SH-SY5Y (cell line): ENCODE measurements around the gene TUBB4B.

Source experiments
- GATA2 ChIP-seq: IDR thresholded peaks from 2 replicates; pipeline ENCODE4 v1.6.1; 2011; ENCODE audit warnings: mild to moderate bottlenecking, low read depth, low read length
- GATA3 ChIP-seq: IDR thresholded peaks from 2 replicates; pipeline ENCODE4 v1.6.1; 2011; ENCODE audit warnings: low read depth, mild to moderate bottlenecking, low read length, moderate library complexity

The TUBB4B gene

DNA sequence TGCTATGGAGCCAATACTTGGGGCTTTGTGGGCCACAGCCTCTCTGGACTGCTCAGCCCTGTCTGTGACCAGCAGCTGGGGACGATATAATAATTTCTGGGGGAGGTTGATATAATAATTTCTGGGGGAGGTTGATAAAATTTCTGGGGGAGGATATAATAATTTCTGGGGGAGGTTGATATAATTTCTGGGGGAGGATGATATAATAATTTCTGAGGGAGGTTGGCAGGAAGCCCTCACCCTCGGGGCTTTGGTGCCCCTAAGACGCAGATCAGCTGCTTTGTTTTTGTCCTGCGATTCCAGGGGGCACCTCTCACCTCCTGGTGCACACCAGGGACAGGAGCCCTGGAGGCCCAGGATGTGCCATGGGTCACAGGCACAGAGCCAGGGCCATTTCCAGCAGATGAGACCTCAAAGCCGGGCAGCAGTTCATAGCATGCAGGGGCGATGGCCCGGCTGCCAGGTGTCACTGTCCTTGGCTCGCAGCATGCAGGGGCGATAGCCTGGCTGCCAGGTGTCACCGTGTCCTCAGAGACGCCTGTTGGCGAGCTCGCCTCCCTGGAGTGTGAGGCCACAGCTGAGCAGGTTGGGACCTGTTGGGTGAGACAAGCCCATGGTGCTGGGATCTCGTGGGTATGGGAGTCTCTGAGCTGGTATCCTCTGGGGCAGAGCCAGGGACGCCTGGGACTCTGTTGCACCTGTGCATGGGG is 32.7 kb downstream of the TUBB4B start:
- TF ChIP-seq GATA2 (no peak), GATA3 (no peak)

DNA sequence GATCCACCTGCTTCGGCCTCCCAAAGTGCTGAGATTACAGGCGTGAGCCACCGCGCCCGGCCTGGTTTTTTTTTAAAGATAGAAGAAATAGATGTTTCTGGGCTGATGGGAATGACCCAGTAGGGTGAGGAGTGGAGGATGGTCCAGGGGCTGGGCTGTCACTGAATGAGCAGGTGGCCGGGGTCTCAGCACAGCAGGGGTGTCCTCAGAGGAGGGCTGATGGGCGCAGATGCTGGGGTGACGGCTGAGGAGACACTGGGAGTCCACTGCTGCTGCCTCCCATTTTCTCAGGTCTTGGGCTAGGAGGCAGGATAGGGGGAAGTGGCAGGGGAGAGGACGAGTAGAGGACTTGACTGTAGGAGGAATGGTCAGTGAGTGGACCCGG is 34.1 kb downstream of the TUBB4B start:
- TF ChIP-seq GATA3 (no peak), GATA2 (no peak)

GRCh38 chr9:137275588-137276472 is 34.7 kb downstream of the TUBB4B start:
- TF ChIP-seq GATA3: no peak
- TF ChIP-seq GATA2: no peak

- TF ChIP-seq GATA2 (no peak), GATA3 (no peak)
Measured at GRCh38 chr9:137276473-137277328, 35.6 kb downstream of the TUBB4B start.

- TF ChIP-seq GATA3 (no peak), GATA2 (no peak)
Measured at GRCh38 chr9:137277329-137278041, 36.4 kb downstream of the TUBB4B start, which contains the start of gene TOR4A. Gene TOR4A, plus strand, starts transcription at chr9:137277726. Its CDS starts 964 bp downstream, at chr9:137278690.

DNA sequence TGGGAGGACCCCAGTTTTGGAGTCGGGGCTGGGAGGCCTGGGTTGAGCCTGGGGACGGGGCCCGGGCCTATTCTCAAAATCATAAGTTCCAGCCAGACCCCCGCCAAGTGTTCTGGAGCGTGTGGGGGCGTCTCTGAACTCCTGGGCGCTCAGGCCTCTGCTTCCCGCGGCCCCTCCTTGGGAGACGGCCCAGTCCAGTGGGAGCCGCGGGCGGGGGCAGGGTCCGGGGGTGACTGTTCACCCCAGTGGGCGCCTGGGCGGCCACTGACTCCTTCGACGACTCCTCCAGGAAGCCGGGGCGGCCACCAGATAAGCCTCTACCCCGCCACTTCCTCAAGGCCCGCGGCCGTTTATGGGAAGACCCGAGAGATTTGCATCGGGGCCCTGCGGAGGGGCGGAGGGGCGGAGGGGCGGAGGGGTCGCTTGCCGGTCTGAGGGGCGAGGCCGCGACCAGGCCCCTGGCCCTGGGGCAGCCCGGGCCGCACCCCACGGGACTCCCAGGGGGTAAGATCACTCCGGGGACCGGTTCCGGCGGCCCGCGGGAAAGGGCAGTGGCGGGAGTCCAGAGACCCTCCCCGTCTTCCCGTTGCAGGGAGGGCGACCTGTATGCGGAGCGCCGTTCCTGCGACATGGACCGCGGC is 37.1 kb downstream of the TUBB4B start:
- TF ChIP-seq GATA2: no peak
- no peak for TF ChIP-seq GATA3

GRCh38 chr9:137278721-137279711 is 37.9 kb downstream of the TUBB4B start:
- TF ChIP-seq GATA3 (no peak), GATA2 (no peak)

DNA sequence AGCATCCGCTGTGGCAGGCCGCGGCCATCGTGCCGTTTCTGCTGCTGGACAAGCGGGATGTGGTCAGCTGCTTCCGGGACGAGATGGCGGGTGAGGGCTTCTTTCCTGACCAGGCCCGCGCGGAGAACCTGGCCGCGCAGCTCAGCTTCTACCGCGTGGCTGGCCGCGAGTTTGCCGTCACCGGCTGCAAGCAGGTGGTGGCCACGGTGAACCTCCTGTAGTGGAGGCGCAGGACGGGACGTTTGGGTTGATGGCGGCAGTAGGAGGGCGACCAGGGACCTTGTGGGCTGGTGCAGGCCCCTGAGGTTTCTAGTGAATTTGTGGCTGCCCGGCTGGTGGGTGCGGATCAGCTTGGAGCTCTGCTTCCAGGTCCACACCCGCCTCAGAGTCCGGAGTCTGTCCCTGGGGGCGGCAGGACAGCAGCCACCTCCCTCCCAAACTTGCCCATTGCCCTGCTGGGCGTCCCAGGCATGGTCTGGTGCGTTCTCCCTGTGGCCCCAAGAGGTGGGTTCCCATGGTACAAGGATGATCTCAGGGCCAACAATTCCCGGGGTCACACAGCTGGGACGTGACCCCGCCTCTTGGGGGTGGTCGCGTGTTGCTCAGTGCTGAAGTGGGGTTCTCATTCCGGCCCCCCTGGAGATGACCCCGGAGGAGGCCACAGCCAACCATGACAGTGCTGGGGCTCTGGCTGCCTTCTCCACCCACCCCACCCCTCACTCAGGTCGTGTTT is 38.8 kb downstream of the TUBB4B start:
- TF ChIP-seq GATA2: no peak
- no peak for TF ChIP-seq GATA3

- no peak for TF ChIP-seq GATA3
- TF ChIP-seq GATA2: no peak
Measured at GRCh38 chr9:137280474-137281344, 39.6 kb downstream of the TUBB4B start.

- TF ChIP-seq GATA3: no peak
- TF ChIP-seq GATA2: no peak
Measured at GRCh38 chr9:137281345-137282116, 40.4 kb downstream of the TUBB4B start.
